ENCODE results near the gene LINGO1. TPM values are rescaled to one million over a fixed set of nuclear protein-coding genes. Genes with fewer than 3 reads are reported as not detected.

LINGO1 gene
- total and polyA plus RNA-seq, 9 of the 15 experiments (the other 6 are each of a cell fraction or from before 2014, with no cell fraction given) = 0.07 to 15.3 (median 2.1) TPM

GRCh38 chr15:77670558-77671361 is 38.0 kb upstream of the LINGO1 start:
- Histone ChIP-seq H3K9ac (ENCODE audit: insufficient read depth in 1 of 2, low read depth in 2 of 2, low read length in 2 of 2) (no peak overlapping the region), H4K20me1 (replicated peaks; ENCODE audit: control insufficient read depth, insufficient read depth, low read length) (0 out of 2 replicates have a peak, but pooled peaks cover 10% of the 10 kb centered on the region), H3K4me1 (replicated peaks in 1 of 2; ENCODE audit: control insufficient read depth in 2 of 2, insufficient read depth in 2 of 2, low read length in 2 of 2) (peaks cover 0 to 4% of the 10 kb centered on the region in 2 experiments; a peak in 1 of 5 replicates), H2AFZ (ENCODE audit: low read depth, low read length) (no peak overlapping the region), H3K4me2 (ENCODE audit: insufficient read depth, low read length) (no peak overlapping the region), H3K9me1 (ENCODE audit: control insufficient read depth, insufficient read depth, low read length) (no peaks in the 10 kb centered on the region), H3K27ac (ENCODE audit: extremely low read depth, low read depth, low read length) (no peak overlapping the region), H3K9me3 (replicated peaks; ENCODE audit: control insufficient read depth, insufficient read depth, low read depth, low read length) (no peaks in the 10 kb centered on the region), H3K4me3 (no peak overlapping the region), H3K27me3 (ENCODE audit: control insufficient read depth in 2 of 2, insufficient read depth in 2 of 2, low read length in 2 of 2) (peaks cover 24 to 78% of the 10 kb centered on the region in 2 experiments), H3K36me3 (ENCODE audit: control insufficient read depth, insufficient read depth, low read length) (no peaks in the 10 kb centered on the region), H3K79me2 (ENCODE audit: control insufficient read depth, insufficient read depth, low read length) (no peaks in the 10 kb centered on the region)
- FAIRE-seq = no peak
- BruUV-seq (replicated peaks) = no TSS peak
- 0% methylated on average over 5 of the region's 5 CpGs for WGBS (ENCODE audit: insufficient coverage, low coverage, missing lambda C conversion rate)
- DNase-seq (ENCODE audit: extremely low read depth in 1 of 4, low spot score in 3 of 4) = no peak
- in situ Hi-C loops (cut with MboI) = no loop called here
- intact Hi-C loops (cut with micrococcal nuclease) = no loop called here
- POLR2A ChIA-PET = interaction anchor here (0.7 kb wide), 1 partner anchor 147 kb away, joined by 6 read pairs; no protein-coding TSS in a partner anchor
- TF ChIP-seq ZNF740 (CRISPR knock-in tag; IDR thresholded peaks at IDR 0.05) (no peak), ZNF740 (tag; IDR thresholded peaks at IDR 0.05) (no peak), ZNF444 (CRISPR knock-in tag; IDR thresholded peaks at IDR 0.05) (no peak), ESRRA (IDR thresholded peaks at IDR 0.05; ENCODE audit: borderline replicate concordance, low read depth) (peak; percentile 43; the same call in 1 of the 2 replicates), BRF2 (IDR thresholded peaks at IDR 0.05; ENCODE audit: borderline replicate concordance, insufficient read depth, insufficient read length) (no peak), SPI1 (IDR thresholded peaks at IDR 0.05; ENCODE audit: borderline replicate concordance, low read depth, low read length) (no peak), PHF21A (IDR thresholded peaks at IDR 0.05; ENCODE audit: borderline replicate concordance, low read depth) (no peak), ZNF518B (CRISPR knock-in tag; IDR thresholded peaks at IDR 0.05) (no peak), PKNOX1 (IDR thresholded peaks at IDR 0.05) (peak; percentile 62), MEF2D (tag; conservative IDR thresholded peaks at IDR 0.05; ENCODE audit: low read depth) (no peak), HES1 (IDR thresholded peaks at IDR 0.05; ENCODE audit: low read depth) (no peak)
- no peak for ATAC-seq
- CTCF ChIA-PET (ENCODE audit: low intra/inter-chr PET ratio) = no interaction called here
